ENCODE measurements around the gene SEPTIN12.

Gene SEPTIN12, protein sequence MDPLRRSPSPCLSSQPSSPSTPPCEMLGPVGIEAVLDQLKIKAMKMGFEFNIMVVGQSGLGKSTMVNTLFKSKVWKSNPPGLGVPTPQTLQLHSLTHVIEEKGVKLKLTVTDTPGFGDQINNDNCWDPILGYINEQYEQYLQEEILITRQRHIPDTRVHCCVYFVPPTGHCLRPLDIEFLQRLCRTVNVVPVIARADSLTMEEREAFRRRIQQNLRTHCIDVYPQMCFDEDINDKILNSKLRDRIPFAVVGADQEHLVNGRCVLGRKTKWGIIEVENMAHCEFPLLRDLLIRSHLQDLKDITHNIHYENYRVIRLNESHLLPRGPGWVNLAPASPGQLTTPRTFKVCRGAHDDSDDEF

DNA sequence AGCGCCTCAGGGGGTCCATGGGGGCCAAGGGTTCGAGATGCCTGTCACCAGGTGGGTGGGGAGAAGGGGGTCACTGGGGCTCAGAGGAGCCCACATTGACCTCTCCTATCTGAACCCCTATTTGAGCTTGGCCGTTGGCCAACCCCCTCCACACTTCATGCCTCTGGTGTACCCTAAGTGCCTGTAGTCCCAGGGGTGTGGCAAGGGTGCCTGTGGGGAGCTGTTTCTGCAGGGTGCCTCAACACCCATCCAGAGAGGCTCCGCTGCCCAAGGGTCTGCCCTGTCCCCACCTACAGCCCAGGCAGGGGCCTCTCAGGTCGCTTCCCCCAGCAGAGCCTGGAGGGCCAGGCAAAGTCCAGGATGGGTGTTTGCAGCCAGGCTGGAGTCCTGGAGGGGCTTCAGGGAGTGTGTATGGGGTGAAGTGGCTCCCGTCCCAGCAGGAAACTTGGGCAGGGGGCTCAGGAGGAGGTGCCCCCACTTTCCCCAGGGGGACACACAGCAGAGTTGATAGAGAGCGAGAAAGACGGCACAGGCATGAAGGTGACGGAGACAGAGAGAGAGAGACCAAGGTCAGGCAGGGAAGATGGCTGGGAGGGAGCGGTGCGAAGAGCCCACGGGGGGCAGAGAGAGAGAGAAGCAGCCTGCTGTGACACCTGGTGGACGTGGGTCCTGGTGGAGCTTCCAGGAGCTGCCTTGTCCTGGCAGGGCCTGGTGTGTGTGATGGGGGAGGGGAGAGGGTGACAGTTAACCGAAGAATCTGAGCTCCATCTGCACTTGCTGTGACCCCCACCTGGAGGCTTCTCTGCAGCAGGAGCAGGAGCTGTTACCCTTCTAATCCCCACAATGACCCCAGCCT is at the start of gene SEPTIN12:
Gene SEPTIN12, minus strand, starts transcription at position 719 of the 856 bp plus-strand sequence. Its CDS starts 700 bp downstream, at position 19.
- CTCF ChIA-PET, result interaction anchor here (0.6 kb wide), 1 partner anchor 86 kb away, joined by 3 read pairs; no protein-coding TSS in a partner anchor

DNA sequence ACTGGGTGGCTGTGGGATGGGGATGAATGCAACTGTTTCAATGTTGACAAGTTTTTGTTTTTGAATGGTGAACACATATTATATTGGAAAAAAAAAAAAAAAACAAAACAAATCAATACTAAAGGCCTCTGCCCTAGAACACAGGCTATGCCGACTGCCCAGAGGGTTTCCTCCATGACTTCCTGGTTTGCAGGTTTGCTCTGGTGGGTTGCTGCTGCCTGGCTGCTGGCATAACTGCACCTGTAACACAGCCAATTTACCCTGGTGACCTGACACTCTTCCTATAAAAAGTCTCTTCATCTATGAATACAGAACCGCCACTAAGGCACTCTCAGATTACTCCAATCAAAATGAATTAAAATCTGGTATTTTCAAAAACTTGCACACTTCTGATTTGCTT is 48.6 kb upstream of the SEPTIN12 start:
- no peaks in the 10 kb centered on the region for H3K9me3 Mint-ChIP-seq
- CTCF ChIA-PET, result no interaction called here
- peaks cover 45% of the 10 kb centered on the region for H3K36me3 Mint-ChIP-seq
- H3K4me1 Mint-ChIP-seq, result peaks cover 12% of the 10 kb centered on the region
- no peak overlapping the region for H3K27ac Mint-ChIP-seq
- H3K4me3 Mint-ChIP-seq, result no peak overlapping the region
- no peaks in the 10 kb centered on the region for H3K27me3 Mint-ChIP-seq
- no peak for DNase-seq

More for the DNA sequence above, at the start of gene SEPTIN12:
- H3K36me3 Mint-ChIP-seq, result no peaks in the 10 kb centered on the region
- DNase-seq, result no peak
- H3K4me1 Mint-ChIP-seq, result peaks cover 7% of the 10 kb centered on the region
- H3K9me3 Mint-ChIP-seq, result no peaks in the 10 kb centered on the region
- no peak within 1 kb of the TSS for H3K4me3 Mint-ChIP-seq
- H3K27me3 Mint-ChIP-seq, result peaks cover 12% of the 10 kb centered on the region
- no peak within 1 kb of the TSS for H3K27ac Mint-ChIP-seq

DNA sequence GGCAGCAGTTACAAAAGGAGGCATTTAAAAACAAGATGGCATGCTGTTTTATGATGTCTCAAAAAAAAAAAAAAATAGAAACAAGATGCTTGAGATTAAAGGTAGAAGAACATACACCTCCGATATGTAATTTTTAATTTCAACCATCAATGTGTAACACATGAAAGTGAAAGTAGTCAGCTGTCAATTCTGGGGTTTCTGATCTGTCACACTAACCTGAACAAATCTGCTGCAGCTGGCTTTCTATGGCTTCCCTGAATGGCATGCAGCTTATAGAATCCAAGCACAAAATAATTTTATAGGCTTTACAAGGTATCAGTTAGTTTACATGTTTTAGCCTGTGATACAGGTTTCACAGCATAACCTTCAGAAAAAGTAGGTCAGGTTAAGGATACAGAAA is 45.4 kb upstream of the SEPTIN12 start:
- Mint-ChIP-seq H3K36me3 (peaks cover 51% of the 10 kb centered on the region), H3K27ac (no peak overlapping the region), H3K9me3 (no peaks in the 10 kb centered on the region), H3K4me3 (no peak overlapping the region), H3K4me1 (peaks cover 12% of the 10 kb centered on the region), H3K27me3 (no peaks in the 10 kb centered on the region)
- CTCF ChIA-PET, result interaction anchor here (1.0 kb wide), 1 partner anchor 9 kb away, joined by 3 read pairs; no protein-coding TSS in a partner anchor
- no peak for DNase-seq

DNA sequence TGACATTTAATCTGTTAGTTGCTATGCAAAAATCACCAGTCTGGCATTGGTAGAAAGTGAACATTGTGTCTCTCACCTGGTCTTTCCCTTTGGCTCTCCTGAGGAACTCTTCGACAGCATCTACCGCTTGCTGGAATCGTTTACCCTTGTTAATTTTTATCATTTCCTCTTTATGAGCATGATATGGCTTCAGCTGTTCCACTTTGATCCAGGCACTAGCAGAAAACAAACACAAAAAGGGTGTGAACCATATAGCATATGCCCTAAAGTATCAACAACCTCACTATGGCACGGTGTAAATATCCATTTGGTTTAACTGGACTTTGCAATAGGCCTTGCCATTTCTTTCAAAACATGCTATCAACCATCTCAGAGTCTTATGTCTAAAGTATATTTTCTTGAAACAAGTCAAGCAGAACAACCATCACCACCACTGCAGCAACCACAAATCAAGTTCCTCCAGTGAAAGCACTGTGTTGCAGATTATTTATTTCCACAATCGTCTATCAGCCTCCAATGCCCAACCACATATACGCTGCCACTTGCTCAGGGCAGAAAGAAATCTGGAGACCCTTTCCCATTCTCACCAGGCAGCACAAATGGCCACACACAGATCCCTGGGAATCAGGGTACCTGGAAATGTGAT is 44.7 kb upstream of the SEPTIN12 start:
- Mint-ChIP-seq H3K4me3 (no peak overlapping the region), H3K27me3 (no peaks in the 10 kb centered on the region), H3K9me3 (no peaks in the 10 kb centered on the region), H3K4me1 (peaks cover 12% of the 10 kb centered on the region), H3K36me3 (peaks cover 49% of the 10 kb centered on the region), H3K27ac (no peak overlapping the region)
- CTCF ChIA-PET, result no interaction called here
- no peak for DNase-seq

DNA sequence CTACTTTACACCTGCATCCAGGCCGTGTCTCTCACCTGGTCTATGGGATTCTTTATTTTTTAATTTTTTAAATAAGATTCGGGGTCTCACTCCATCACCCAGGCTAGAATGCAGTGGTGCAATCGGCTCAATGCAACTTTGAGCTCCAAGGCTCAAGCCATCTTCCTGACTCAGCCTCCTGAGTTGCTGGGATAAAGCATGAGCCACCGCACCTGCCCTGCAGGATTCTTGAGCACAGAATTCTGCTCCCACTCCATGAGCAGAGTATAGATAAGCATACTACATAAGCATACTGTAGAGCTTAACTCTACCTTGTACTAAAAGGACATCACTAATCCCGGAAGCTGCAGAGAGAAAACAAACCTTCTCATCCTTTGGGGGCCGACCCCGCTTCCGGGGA is 43.5 kb upstream of the SEPTIN12 start:
- CTCF ChIA-PET, result no interaction called here
- no peaks in the 10 kb centered on the region for H3K27me3 Mint-ChIP-seq
- H3K4me3 Mint-ChIP-seq, result no peak overlapping the region
- H3K36me3 Mint-ChIP-seq, result peaks cover 51% of the 10 kb centered on the region
- DNase-seq, result no peak
- H3K27ac Mint-ChIP-seq, result no peak overlapping the region
- no peaks in the 10 kb centered on the region for H3K9me3 Mint-ChIP-seq
- peaks cover 12% of the 10 kb centered on the region for H3K4me1 Mint-ChIP-seq

DNA sequence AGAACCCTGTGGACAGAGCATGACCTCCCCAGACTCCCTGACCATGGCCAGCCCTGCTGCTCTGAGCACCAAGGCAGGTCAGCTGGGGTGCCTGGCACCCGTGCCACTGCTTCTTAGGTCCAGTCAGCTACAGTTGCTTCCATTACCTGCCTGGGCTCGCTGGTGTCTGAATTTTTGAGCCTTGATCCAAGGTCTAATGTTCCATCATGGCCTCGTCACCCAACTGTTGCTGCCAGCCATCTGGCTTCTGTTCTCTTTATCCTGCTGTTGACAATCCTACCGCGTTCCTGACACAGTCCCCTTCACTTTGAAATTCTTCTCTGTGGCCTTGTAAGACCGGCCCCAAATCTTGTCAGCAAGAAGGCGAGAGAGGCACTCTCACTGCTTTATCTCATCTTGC is 42.3 kb upstream of the SEPTIN12 start:
- no peak overlapping the region for H3K4me3 Mint-ChIP-seq
- H3K4me1 Mint-ChIP-seq, result peaks cover 12% of the 10 kb centered on the region
- no peaks in the 10 kb centered on the region for H3K9me3 Mint-ChIP-seq
- CTCF ChIA-PET, result no interaction called here
- no peak overlapping the region for H3K27ac Mint-ChIP-seq
- DNase-seq, result no peak
- no peaks in the 10 kb centered on the region for H3K27me3 Mint-ChIP-seq
- H3K36me3 Mint-ChIP-seq, result peaks cover 52% of the 10 kb centered on the region

DNA sequence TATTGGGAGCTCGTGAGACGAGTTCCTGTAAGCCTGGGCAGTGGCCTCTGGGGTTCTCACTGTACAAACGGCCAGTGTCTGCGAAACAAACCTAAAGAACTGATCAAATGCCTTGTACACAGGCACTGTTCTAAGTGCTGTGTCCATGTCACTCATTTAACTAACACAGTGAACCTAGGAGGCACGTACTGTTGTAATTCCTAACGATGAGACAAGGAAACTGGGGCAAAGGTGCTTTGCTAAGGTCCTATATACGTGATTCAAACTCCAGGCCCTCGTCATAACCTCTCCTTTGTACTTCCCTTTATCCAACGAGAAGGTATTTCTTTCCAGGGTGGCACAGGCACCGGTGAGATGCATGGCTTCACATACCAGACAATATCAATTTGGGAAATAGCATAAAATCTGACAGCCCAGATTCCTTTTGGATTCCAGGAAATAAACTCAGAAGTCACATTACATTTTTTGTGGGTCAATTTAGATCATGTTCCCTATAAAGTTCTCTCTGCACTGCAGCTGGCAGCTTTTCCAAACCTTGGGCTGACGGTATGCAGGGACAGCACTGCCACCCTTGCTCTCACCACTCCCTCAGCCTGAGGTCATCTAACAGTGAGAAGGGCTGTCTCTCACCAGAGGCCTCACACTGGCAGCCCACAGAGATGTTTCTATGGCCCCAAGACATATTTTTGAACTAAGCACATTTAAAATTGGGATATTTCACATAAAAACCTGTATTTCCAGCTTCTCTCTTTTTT is 40.6 kb upstream of the SEPTIN12 start:
- Mint-ChIP-seq H3K27ac (no peak overlapping the region), H3K9me3 (no peaks in the 10 kb centered on the region), H3K4me3 (no peak overlapping the region), H3K27me3 (no peaks in the 10 kb centered on the region), H3K36me3 (peaks cover 64% of the 10 kb centered on the region), H3K4me1 (peaks cover 5% of the 10 kb centered on the region)
- CTCF ChIA-PET, result no interaction called here
- DNase-seq, result no peak

DNA sequence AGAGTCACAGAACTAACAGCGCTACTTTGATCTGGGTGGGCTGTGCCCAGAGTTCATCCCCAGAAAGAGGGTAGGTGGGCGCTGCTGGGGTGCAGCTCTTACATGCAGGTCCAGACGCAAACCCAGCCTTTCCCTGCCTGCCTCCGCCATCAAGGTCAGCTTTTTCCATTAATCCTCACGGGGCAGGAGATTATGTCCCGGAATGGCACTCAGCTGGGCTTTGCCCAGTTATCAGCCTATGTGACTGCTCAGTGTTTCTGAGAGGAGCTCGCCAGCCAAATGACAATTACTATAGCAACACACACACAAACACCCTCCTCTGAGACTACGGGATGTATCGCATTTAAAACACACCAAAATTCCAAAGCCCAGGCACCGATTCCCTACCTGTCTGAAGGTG is 38.8 kb upstream of the SEPTIN12 start:
- CTCF ChIA-PET, result no interaction called here
- H3K9me3 Mint-ChIP-seq, result no peaks in the 10 kb centered on the region
- H3K27ac Mint-ChIP-seq, result no peak overlapping the region
- peaks cover 64% of the 10 kb centered on the region for H3K36me3 Mint-ChIP-seq
- no peak overlapping the region for H3K4me3 Mint-ChIP-seq
- no peak for DNase-seq
- H3K4me1 Mint-ChIP-seq, result no peaks in the 10 kb centered on the region
- H3K27me3 Mint-ChIP-seq, result no peaks in the 10 kb centered on the region

DNA sequence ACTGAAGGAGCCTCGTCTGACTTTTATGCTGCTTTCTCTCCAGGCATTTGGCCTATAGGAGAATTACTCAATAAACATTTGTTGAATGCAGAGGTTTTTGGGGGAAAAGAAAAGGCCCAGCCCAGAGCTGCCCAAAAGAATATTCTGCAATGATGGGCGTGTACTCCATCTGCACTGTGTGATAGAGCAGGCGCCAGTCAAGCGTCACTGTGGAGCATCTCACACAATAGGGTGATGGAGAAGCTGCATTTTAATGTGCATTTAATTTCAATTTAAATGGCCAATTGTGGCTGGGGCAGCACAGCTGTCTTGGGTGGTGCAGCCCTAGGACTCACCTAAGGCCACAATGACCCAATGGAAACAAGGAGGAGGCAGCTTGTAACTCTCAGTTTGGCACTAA is 38.4 kb upstream of the SEPTIN12 start:
- H3K27ac Mint-ChIP-seq, result no peak overlapping the region
- CTCF ChIA-PET, result no interaction called here
- no peak for DNase-seq
- no peak overlapping the region for H3K4me3 Mint-ChIP-seq
- H3K9me3 Mint-ChIP-seq, result no peaks in the 10 kb centered on the region
- H3K36me3 Mint-ChIP-seq, result peaks cover 66% of the 10 kb centered on the region
- H3K27me3 Mint-ChIP-seq, result no peaks in the 10 kb centered on the region
- no peaks in the 10 kb centered on the region for H3K4me1 Mint-ChIP-seq

DNA sequence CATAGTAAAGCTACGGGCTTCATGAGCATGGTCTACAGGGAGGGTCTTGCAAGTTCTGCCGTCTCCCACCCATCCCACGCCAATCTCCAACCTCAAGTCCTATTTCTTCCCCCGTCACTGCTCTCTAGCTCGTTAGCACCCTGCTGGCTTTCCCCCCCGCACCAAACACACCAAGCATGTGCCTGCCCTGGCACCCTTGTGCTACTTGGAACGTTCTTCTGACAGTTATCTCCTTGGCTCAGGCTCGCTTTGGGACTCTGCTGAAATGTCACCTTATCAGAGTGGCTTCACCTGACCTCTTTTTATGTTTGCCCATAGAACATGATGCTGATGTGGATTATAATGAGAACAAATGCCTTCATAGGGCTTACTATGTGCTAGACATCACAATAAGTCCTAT is 37.1 kb upstream of the SEPTIN12 start:
- peaks cover 62% of the 10 kb centered on the region for H3K36me3 Mint-ChIP-seq
- no peaks in the 10 kb centered on the region for H3K27me3 Mint-ChIP-seq
- DNase-seq, result no peak
- no peaks in the 10 kb centered on the region for H3K9me3 Mint-ChIP-seq
- H3K27ac Mint-ChIP-seq, result no peak overlapping the region
- CTCF ChIA-PET, result interaction anchor here (1.1 kb wide), 1 partner anchor 131 kb away, joined by 3 read pairs; no protein-coding TSS in a partner anchor
- H3K4me3 Mint-ChIP-seq, result no peak overlapping the region
- no peaks in the 10 kb centered on the region for H3K4me1 Mint-ChIP-seq

DNA sequence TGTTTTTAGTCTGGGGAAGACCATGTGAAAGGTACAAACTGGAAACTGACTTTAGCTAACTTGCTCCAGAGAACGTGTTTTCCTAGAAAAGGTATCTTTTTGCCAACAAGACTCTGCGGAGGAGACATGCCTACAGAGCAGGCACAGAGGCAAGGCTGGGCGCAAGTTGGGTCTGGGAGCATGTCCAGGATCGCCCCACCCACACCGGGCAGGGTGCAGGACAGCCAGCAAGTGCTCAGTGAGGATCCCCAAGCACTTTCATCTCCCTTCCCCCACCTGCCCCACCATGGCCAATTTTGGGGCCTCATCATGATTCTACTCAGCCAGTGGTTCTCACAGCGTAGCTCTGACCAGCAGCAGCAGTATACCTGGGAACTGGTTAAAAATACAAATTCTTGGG is 32.5 kb upstream of the SEPTIN12 start:
- CTCF ChIA-PET, result no interaction called here
- Mint-ChIP-seq H3K27ac (no peak overlapping the region), H3K36me3 (peaks cover 59% of the 10 kb centered on the region)

DNA sequence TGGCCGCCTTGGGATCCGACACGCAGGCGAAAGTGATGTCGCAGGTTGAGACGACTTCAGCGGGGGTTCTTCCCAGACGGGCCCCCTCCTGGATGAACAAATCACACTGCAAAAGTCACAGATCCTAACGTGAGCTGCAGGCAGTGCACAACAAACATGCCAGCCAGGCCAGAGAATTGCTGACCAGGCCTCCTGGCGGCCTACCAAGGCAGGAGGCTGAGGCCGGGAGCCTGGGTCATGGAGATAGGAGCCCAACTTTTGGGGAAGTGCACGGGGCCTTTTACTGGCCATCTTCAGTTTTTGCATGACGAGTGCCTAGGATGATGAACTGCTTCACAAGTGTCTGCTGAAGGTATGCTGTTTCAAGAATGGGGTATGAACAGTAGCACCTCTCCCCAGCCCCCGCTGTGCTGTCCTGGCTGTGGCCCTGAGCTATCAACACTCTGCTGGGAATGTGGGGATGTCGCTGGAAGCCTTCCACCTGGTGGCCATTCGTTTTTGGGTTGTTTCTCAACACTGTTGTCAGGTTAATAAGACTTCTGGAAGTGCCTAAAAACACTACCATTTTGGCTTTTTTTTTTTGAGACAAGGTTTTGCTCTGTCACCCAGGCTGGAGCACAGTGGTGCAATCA is 26.5 kb upstream of the SEPTIN12 start:
- DNase-seq, result no peak
- CTCF ChIA-PET, result no interaction called here
- peaks cover 52% of the 10 kb centered on the region for H3K36me3 Mint-ChIP-seq
- no peaks in the 10 kb centered on the region for H3K27me3 Mint-ChIP-seq
- H3K4me1 Mint-ChIP-seq, result peaks cover 2% of the 10 kb centered on the region
- no peaks in the 10 kb centered on the region for H3K9me3 Mint-ChIP-seq
- H3K27ac Mint-ChIP-seq, result no peak overlapping the region
- no peak overlapping the region for H3K4me3 Mint-ChIP-seq

More for the DNA sequence above, 32.5 kb upstream of the SEPTIN12 start:
- Mint-ChIP-seq H3K4me1 (no peaks in the 10 kb centered on the region), H3K27me3 (no peaks in the 10 kb centered on the region), H3K4me3 (no peak overlapping the region), H3K9me3 (no peaks in the 10 kb centered on the region)
- DNase-seq, result no peak

DNA sequence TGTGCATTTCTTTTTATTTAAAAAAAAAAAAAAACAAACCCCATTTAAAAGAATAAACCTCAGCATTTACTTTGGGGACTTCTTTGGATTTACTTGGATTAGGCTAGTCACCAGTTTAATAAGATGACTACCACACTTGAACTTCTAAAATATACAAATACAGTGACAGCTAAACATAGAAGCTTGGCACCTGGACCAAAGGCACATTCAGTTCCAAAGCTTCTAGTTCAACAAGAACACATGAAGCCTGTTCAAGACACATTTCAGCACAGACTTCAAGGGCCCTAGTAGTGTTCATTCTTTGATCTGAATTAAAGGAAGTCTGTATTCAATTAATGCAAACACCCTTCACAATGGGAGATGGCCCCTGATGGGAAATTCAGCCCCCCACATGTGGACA is 25.9 kb upstream of the SEPTIN12 start:
- peaks cover 2% of the 10 kb centered on the region for H3K4me1 Mint-ChIP-seq
- CTCF ChIA-PET, result no interaction called here
- no peak overlapping the region for H3K27ac Mint-ChIP-seq
- H3K4me3 Mint-ChIP-seq, result no peak overlapping the region
- H3K9me3 Mint-ChIP-seq, result no peaks in the 10 kb centered on the region
- H3K27me3 Mint-ChIP-seq, result no peaks in the 10 kb centered on the region
- DNase-seq, result no peak
- H3K36me3 Mint-ChIP-seq, result peaks cover 50% of the 10 kb centered on the region

All from activated naive CD4-positive, alpha-beta T cell treated with anti-CD3 and anti-CD28 coated beads, Interleukin-2, amount 10 ng/mL, durations not matched to agents 7 days and 5 days (primary cell).